Fibroblast of villous mesenchyme (primary cell): ENCODE results near the gene CEACAM7. TPM values are rescaled to one million over a fixed set of nuclear protein-coding genes. Genes with fewer than 3 reads are reported as not detected.
"Not testable (repeated sequence)": the region's sequence is repeated elsewhere in the genome, so short reads cannot be mapped to it uniquely, and the experiment has no call there.

ENCODE experiments used
- DNase-seq: peaks from one replicate; pipeline ENCODE4 v3.0.0-alpha.2; 2010; ENCODE audit warnings: low read depth
- H3K4me3 ChIP-seq: 2 replicates; pipeline ENCODE4 v1.5.1; 2011; ENCODE audit warnings: low read depth, mild to moderate bottlenecking, low read length
- total RNA-seq: library from RNA; depleted of rRNA; stranded (reverse); fragments of >200 nt; gene quantifications from 2 replicates; pipeline ENCODE4 v1.2.3, GENCODE V29; 2012
- TF ChIP-seq, protein P1 (sequence below): IDR thresholded peaks from 2 replicates; pipeline ENCODE4 v1.5.1; 2012; ENCODE audit warnings: low read depth, mild to moderate bottlenecking, low read length; ENCODE audit not compliant: insufficient read depth

Gene CEACAM7
- total RNA-seq, 1 donor, result not detected

DNA sequence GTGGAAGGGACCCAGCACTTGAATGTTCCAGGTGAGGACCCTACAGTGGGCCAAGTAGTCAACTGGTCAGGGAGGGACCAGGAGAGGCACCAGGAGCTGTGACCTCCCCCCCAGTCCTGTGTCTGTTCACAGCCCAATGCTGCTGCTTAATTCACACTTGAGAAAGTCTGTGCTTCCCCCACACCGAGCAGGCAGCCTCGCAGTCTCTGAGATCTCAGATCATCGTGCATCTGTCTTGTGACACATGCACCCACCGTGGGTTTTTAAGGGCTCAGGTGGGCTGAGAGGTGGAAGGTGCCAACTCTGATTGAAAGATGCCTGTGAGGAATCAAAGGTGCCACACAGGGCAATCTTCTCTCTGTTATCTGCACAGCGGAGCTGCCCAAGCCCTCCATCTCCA lies 26.5 kb upstream of the CEACAM7 start:
- DNase-seq, result no peak
- no peak overlapping the region for H3K4me3 ChIP-seq
- TF ChIP-seq, protein P1, sequence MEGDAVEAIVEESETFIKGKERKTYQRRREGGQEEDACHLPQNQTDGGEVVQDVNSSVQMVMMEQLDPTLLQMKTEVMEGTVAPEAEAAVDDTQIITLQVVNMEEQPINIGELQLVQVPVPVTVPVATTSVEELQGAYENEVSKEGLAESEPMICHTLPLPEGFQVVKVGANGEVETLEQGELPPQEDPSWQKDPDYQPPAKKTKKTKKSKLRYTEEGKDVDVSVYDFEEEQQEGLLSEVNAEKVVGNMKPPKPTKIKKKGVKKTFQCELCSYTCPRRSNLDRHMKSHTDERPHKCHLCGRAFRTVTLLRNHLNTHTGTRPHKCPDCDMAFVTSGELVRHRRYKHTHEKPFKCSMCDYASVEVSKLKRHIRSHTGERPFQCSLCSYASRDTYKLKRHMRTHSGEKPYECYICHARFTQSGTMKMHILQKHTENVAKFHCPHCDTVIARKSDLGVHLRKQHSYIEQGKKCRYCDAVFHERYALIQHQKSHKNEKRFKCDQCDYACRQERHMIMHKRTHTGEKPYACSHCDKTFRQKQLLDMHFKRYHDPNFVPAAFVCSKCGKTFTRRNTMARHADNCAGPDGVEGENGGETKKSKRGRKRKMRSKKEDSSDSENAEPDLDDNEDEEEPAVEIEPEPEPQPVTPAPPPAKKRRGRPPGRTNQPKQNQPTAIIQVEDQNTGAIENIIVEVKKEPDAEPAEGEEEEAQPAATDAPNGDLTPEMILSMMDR, result no peak

DNA sequence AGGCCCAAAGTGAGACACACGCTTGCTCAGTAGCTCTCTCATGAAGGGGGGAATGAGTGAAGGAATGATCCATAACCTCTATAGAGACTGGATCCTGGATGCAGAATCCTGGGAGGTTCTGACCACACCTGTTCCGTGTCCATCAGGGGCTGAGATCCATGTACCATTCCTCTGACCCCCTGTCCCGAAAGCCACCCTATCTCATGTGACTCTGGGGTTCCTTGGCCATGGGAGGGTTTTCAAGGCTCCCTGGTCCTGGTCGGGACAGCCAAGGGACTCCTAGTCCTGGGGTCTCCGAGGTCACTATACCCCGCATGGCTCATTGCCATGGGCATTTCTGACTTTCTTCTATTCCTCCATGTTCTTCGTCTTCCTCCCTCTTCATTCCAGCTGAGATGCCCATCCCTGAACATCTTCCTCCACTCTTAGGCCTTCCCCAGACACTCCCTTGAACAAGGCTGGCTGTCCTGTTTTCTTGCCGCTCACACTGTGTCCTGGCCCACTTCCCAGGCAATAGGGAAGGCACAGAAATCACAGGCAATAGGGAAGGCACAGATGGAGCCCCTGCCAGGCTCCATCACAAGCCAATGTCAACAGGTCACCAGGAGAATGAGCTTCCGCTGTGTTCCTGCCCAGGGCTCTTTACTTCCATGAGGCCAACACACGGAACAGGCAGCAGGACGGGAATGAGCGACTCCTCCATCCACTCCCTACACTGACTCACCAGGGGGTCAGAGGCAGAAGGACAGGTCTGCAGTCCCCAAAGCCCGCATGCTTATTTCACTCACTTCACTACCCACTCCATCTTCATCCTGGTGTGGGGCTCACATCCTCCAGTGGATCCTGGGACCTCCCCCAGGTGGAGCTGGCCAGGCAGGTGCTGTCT lies 23.5 kb upstream of the CEACAM7 start:
- no peak overlapping the region for H3K4me3 ChIP-seq
- TF ChIP-seq, protein P1, result no peak
- no peak for DNase-seq

DNA sequence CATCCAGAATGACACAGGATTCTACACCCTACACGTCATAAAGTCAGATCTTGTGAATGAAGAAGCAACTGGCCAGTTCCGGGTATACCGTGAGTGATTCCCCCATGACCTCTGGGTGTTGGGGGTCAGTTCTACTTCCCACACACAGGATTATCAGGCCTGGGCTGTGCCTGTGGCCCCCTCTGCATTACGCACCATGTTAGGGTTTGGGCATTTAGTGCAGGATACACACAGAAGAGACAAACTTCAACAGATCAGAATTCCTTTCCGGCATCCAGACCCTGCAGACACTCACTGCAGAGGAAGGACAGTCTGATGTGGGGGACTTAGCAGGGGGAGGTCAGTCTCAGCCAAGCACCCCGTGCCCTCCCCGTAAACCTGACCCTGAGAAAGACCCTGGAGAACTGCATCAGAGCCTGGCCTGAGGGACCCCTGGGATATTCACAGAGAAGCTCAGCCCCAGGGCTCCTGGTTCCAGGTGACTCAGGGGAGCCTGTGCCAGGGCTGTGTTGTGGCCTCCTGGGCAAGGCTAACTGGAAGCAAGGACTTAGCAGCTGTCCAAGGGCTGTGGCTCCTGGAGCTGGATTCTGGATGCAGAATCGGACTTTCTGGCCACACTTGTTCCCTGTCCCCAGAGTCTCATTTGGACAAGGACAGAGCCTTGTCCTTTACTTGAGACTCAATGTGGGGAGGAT lies 22.0 kb upstream of the CEACAM7 start:
- H3K4me3 ChIP-seq, result no peak overlapping the region
- no peak for DNase-seq
- TF ChIP-seq, protein P1, result no peak

DNA sequence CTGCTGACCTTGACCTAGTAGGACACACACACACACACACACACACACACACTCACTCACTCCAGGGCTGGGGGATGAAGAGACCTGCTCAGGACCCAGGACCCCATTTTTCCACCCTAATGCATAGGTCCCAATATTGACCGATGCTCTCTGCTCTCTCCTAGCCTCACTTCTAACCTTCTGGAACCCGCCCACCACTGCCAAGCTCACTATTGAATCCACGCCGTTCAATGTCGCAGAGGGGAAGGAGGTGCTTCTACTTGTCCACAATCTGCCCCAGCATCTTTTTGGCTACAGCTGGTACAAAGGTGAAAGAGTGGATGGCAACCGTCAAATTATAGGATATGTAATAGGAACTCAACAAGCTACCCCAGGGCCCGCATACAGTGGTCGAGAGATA lies 21.4 kb upstream of the CEACAM7 start:
- H3K4me3 ChIP-seq, DNase-seq: not testable (repeated sequence)

DNA sequence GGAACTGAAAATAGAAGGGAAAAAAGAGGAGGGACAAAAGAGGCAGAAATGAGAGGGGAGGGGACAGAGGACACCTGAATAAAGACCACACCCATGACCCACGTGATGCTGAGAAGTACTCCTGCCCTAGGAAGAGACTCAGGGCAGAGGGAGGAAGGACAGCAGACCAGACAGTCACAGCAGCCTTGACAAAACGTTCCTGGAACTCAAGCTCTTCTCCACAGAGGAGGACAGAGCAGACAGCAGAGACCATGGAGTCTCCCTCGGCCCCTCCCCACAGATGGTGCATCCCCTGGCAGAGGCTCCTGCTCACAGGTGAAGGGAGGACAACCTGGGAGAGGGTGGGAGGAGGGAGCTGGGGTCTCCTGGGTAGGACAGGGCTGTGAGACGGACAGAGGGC lies 20.4 kb upstream of the CEACAM7 start, which contains the start of gene CEACAM5:
Gene CEACAM5 (plus strand): TSS at position 146 of the 400 bp plus-strand sequence. CDS start 106 bp downstream, at position 252.
- no peak for DNase-seq
- TF ChIP-seq, protein P1, result no peak
- no peak within 1 kb of the TSS for H3K4me3 ChIP-seq

DNA sequence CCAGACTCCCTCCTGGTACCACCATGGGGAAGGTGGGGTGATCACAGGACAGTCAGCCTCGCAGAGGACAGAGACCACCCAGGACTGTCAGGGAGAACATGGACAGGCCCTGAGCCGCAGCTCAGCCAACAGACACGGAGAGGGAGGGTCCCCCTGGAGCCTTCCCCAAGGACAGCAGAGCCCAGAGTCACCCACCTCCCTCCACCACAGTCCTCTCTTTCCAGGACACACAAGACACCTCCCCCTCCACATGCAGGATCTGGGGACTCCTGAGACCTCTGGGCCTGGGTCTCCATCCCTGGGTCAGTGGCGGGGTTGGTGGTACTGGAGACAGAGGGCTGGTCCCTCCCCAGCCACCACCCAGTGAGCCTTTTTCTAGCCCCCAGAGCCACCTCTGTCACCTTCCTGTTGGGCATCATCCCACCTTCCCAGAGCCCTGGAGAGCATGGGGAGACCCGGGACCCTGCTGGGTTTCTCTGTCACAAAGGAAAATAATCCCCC lies 19.9 kb upstream of the CEACAM7 start:
- TF ChIP-seq, protein P1, result no peak
- DNase-seq, result no peak
- H3K4me3 ChIP-seq, result no peak overlapping the region

DNA sequence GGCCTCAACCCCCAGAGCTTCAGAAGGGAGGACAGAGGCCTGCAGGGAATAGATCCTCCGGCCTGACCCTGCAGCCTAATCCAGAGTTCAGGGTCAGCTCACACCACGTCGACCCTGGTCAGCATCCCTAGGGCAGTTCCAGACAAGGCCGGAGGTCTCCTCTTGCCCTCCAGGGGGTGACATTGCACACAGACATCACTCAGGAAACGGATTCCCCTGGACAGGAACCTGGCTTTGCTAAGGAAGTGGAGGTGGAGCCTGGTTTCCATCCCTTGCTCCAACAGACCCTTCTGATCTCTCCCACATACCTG lies 19.4 kb upstream of the CEACAM7 start:
- no peak for DNase-seq
- TF ChIP-seq, protein P1, result no peak

More for the DNA sequence above, 19.4 kb upstream of the CEACAM7 start:
- H3K4me3 ChIP-seq, result no peak overlapping the region
